Uterus (tissue), 4 donors: Measurements from ENCODE around the gene SUFU. TPM values are rescaled to one million over a fixed set of nuclear protein-coding genes. Genes with fewer than 3 reads are reported as not detected.
A peak's percentile ranks its signal among the peaks of the same experiment; 100 is the strongest.

ENCODE experiments used
- DNase-seq, 2 donors: peaks; one replicate each; pipeline ENCODE4 v3.0.0-alpha.2; 2019 to 2020
- H3K27ac ChIP-seq, 2 donors: fragments of 200-600 bp; sonication (generic); 1 replicate in 1 of 2; 2 replicates in 1 of 2; pipeline ENCODE4 v1.5.1; 2016 to 2018
- H3K27me3 ChIP-seq, 2 donors: fragments of 200-600 bp; sonication (generic); one replicate each; pipeline ENCODE4 v1.5.1; 2018 to 2019; ENCODE audit warnings: control low read depth in 1 of 2
- H3K36me3 ChIP-seq, 2 donors: fragments of 200-600 bp; sonication (generic); one replicate each; pipeline ENCODE4 v1.5.1; 2019; ENCODE audit warnings: control low read depth in 1 of 2
- H3K4me1 ChIP-seq, 2 donors: fragments of 200-600 bp; sonication (generic); one replicate each; pipeline ENCODE4 v1.5.1; 2018 to 2019; ENCODE audit warnings: control low read depth in 1 of 2
- H3K4me3 ChIP-seq, 2 donors: fragments of 200-600 bp; sonication (generic); 1 replicate in 1 of 2; 2 replicates in 1 of 2; pipeline ENCODE4 v1.5.1; 2018 to 2019; ENCODE audit warnings: mild to moderate bottlenecking in 1 of 2
- H3K9me3 ChIP-seq, 2 donors: fragments of 200-600 bp; sonication (generic); one replicate each; pipeline ENCODE4 v1.5.1; 2019; ENCODE audit warnings: control low read depth in 1 of 2
- POLR2A ChIP-seq, 2 donors: fragments of 450-650 bp; IDR thresholded peaks; one replicate each; pipeline ENCODE4 v1.6.1; 2016; ENCODE audit warnings: antibody characterized with exemption in 2 of 2, mild to moderate bottlenecking in 1 of 2, moderate library complexity in 1 of 2
- intact Hi-C: fragments of 100-400 bp; cut with DNase I; formaldehyde crosslinking; loops from one replicate; pipeline ENCODE4 v1.15.1; 2023; ENCODE audit warnings: low total_unique reads
- total RNA-seq, 4 donors: library from RNA; depleted of rRNA in 3 of 4; stranded (reverse); fragments of >200 nt in 3 of 4; gene quantifications; one replicate each; pipeline versions ENCODE4 v1.1.0 to v1.2.4, GENCODE V29; 2014 to 2023
- TF ChIP-seq, protein P1 (sequence below), 4 experiments: fragments of 200-600 bp in 2 of 4; fragments of 450-650 bp in 2 of 4; sonication (generic) in 2 of 4; IDR thresholded peaks; one replicate each; pipeline ENCODE4 v1.5.1; 2016 to 2019; ENCODE audit warnings: antibody characterized with exemption in 4 of 4, mild to moderate bottlenecking in 2 of 4, moderate library complexity in 1 of 4
- donor health status: DM: yes; HTN: yes; CAD: no.

The SUFU gene
- total RNA-seq, 4 donors from 2014 or later, result 2.8 to 20.7 (median 12.3) TPM

DNA sequence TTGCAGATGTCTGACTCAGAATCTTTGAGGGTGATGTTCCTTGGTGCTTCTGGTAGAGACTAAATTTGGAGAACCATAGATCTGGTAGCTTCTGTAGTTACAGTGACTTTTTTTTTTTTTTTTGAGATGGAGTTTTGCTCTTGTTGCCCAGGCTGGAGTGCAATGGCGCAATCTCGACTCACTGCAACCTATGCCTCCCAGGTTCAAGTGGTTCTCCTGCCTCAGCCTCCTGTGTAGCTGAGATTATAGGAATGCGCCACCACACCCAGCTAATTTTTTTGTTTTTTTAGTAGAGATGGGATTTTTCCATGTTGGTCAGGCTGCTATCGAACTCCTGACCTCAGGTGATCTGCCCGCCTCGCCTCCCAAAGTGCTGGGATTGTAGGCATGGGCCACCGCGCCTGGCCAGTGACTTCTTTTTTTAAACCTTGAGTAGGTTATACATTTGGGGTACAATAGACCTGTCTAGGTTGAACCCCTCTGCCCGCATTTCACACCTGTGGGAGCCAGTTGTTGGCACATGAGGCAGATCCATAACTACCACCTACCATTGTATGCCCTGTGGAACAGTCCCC is 47.0 kb downstream of the SUFU start:
- Histone ChIP-seq H3K27ac (no peak overlapping the region), H3K4me3 (no peak overlapping the region), H3K9me3 (no peaks in the 10 kb centered on the region), H3K36me3 (no peaks in the 10 kb centered on the region), H3K27me3 (no peaks in the 10 kb centered on the region), H3K4me1 (no peaks in the 10 kb centered on the region)
- DNase-seq, result no peak
- no peak for TF ChIP-seq POLR2A (IDR thresholded peaks at IDR 0.05)
- intact Hi-C loops, result no loop called here

DNA sequence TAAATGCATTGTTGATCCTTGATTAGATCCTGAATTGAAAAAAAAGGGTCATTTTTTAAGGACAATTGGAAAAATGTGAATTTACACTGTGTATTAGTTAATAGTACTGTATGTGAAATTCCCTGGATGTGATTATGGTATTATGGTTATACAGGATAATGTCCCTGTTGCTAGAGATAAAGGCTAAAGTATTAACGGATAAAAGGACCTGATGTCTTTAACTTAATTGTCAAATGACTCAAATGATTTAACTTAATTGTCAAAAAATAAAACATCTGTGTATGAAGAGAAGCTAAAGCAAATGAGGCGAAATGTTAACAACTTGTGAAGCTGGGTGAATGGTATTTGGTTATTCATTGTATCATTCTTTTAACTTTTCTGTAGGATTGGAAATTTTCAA is 48.8 kb downstream of the SUFU start:
- no peaks in the 10 kb centered on the region for H3K36me3 ChIP-seq
- intact Hi-C loops, result no loop called here
- TF ChIP-seq, protein P1, sequence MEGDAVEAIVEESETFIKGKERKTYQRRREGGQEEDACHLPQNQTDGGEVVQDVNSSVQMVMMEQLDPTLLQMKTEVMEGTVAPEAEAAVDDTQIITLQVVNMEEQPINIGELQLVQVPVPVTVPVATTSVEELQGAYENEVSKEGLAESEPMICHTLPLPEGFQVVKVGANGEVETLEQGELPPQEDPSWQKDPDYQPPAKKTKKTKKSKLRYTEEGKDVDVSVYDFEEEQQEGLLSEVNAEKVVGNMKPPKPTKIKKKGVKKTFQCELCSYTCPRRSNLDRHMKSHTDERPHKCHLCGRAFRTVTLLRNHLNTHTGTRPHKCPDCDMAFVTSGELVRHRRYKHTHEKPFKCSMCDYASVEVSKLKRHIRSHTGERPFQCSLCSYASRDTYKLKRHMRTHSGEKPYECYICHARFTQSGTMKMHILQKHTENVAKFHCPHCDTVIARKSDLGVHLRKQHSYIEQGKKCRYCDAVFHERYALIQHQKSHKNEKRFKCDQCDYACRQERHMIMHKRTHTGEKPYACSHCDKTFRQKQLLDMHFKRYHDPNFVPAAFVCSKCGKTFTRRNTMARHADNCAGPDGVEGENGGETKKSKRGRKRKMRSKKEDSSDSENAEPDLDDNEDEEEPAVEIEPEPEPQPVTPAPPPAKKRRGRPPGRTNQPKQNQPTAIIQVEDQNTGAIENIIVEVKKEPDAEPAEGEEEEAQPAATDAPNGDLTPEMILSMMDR (IDR thresholded peaks at IDR 0.05), result no peak
- no peak for TF ChIP-seq POLR2A (IDR thresholded peaks at IDR 0.05)

DNA sequence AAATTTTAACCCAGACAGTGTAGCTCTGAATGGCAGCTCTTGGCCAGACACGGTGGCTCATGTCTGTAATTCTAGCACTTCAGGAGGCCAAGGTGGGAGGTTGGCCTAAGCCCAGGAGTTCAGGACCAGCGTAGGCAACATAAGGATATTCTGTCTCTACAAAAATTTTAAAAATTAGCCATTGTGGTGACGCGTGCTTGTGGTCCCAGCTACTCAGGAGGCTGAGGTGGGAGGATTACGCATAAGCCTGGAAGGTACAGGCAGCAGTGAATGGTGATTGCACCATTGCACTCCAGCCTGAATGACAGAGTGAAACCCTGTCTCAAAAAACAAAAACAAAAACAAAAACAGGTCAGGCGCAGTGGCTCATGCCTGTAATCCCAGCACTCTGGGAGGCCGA is 50.0 kb downstream of the SUFU start:
- no peak for DNase-seq

More for the DNA sequence above, 48.8 kb downstream of the SUFU start:
- H3K27ac ChIP-seq, result no peak overlapping the region
- no peaks in the 10 kb centered on the region for H3K4me1 ChIP-seq
- H3K9me3 ChIP-seq, result no peaks in the 10 kb centered on the region
- no peak overlapping the region for H3K4me3 ChIP-seq
- no peak for DNase-seq
- H3K27me3 ChIP-seq, result no peaks in the 10 kb centered on the region

DNA sequence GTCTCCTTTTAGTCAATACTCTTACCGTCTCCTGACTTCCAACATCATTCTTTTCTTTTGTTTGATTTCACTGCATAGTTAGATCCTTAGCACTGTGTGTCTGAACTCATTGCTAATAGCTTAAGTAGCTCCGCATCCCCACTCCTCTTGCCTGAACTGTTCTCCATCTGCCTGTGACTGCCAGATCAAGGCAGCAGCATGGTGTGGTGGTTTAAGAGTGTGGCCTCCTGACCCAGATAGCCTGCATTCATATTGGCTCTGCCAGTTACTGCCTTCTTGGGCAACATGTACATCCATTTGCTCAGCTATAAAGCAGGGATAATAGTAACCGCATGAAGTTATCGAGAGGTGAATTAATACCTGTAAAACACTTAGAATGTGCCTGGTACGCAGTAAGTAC is 50.8 kb downstream of the SUFU start:
- Histone ChIP-seq H3K36me3 (no peaks in the 10 kb centered on the region), H3K27ac (no peak overlapping the region), H3K27me3 (no peaks in the 10 kb centered on the region), H3K9me3 (no peaks in the 10 kb centered on the region), H3K4me1 (no peaks in the 10 kb centered on the region), H3K4me3 (no peak overlapping the region)
- no peak for DNase-seq
- intact Hi-C loops, result no loop called here
- TF ChIP-seq, protein P1 (IDR thresholded peaks at IDR 0.05), result no peak
- TF ChIP-seq POLR2A (IDR thresholded peaks at IDR 0.05), result no peak

More for the DNA sequence above, 50.0 kb downstream of the SUFU start:
- TF ChIP-seq, protein P1 (IDR thresholded peaks at IDR 0.05), result no peak
- TF ChIP-seq POLR2A (IDR thresholded peaks at IDR 0.05), result no peak
- Histone ChIP-seq H3K27ac (no peak overlapping the region), H3K27me3 (no peaks in the 10 kb centered on the region), H3K9me3 (no peaks in the 10 kb centered on the region), H3K4me1 (no peaks in the 10 kb centered on the region), H3K36me3 (no peaks in the 10 kb centered on the region), H3K4me3 (no peak overlapping the region)
- intact Hi-C loops, result no loop called here

DNA sequence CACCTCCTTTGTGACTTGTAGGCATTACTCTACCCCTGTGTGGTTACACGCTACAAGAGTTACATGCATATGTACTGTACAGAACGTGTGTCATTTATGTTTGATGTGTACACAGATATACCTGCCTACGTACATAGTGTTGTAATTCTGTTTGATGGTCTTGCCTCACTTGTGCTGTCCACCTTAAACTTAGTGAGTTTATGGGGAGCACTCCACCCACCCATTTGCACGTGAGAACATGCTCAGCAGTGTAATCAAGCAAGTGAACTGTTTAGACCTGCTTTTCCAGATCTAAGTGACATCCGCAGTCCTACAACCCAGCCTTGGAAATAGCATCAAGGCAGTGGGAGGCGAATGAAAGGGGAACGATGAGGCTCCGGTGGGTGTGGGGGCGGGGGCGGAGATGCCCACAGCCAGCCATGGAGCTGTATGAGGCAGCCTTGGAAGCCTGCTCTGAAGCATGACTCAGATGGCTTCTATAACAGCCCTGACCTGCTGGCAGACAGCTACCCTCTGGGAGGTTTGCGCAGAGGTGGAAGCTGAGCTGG is 52.1 kb downstream of the SUFU start:
- intact Hi-C loops, result no loop called here
- H3K4me3 ChIP-seq, result no peak overlapping the region
- H3K4me1 ChIP-seq, result no peaks in the 10 kb centered on the region
- TF ChIP-seq, protein P1 (IDR thresholded peaks at IDR 0.05), result no peak
- no peak for TF ChIP-seq POLR2A (IDR thresholded peaks at IDR 0.05)
- no peaks in the 10 kb centered on the region for H3K9me3 ChIP-seq
- H3K27ac ChIP-seq, result no peak overlapping the region
- DNase-seq, result peak in 1 of 2 donors; percentile 21
- no peaks in the 10 kb centered on the region for H3K27me3 ChIP-seq
- no peaks in the 10 kb centered on the region for H3K36me3 ChIP-seq
